ENCODE measurements around the gene POLR1F.

- TF ChIP-seq CTCF (conservative IDR thresholded peaks at IDR 0.05; ENCODE audit: low read length) (no peak), EZH2phosphoT487 (IDR thresholded peaks at IDR 0.05; ENCODE audit: borderline replicate concordance) (no peak)
These were observed 18.1 kb downstream of the POLR1F start for GRCh38 chr7:19690736-19691135.

Data from Loucy (cell line).